Measurements from ENCODE around the gene YTHDC2.

YTHDC2 gene

DNA sequence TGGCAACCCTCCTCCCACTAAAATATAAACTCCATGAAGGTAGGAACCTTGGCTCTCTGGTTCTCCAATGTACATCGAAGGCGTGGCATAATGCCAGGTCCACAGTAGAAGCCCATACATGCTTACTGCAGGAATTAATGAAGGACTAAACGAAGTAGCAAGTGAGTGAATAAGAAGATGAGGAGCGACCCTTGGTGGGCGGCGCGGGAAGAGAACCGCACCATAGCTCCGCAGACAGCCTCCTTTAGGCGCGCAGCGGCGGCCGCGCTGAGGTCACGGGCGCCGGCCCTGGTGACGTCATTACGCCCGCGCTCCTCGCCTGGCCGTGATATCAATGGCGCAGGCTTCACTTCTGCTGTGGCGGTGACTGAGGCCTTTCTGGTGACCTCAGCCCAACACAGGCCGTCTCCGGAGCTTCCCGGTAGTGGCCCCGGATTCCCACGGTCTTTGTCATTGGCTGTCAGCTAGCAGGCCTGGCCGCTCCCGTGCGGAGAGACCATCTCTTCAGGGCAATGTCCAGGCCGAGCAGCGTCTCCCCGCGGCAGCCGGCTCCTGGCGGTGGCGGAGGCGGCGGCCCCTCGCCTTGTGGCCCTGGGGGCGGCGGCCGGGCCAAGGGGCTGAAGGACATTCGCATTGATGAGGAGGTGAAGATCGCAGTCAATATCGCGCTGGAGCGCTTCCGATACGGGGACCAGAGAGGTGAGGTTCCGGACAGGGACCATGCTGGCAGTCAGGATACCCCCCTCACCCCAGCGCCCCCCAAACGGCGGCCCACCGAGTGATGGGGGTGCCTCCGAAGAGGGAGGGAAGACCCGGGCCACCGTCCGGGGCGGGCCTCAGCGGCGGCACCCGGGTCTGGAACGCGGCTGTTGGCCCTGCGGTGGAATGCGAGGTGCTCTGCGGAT is at the start of gene YTHDC2:
YTHDC2 (plus strand) TSS at position 311 of the 905 bp plus-strand sequence; CDS start at position 513, 202 bp downstream.
- DNase-seq: peak; percentile 76

DNA sequence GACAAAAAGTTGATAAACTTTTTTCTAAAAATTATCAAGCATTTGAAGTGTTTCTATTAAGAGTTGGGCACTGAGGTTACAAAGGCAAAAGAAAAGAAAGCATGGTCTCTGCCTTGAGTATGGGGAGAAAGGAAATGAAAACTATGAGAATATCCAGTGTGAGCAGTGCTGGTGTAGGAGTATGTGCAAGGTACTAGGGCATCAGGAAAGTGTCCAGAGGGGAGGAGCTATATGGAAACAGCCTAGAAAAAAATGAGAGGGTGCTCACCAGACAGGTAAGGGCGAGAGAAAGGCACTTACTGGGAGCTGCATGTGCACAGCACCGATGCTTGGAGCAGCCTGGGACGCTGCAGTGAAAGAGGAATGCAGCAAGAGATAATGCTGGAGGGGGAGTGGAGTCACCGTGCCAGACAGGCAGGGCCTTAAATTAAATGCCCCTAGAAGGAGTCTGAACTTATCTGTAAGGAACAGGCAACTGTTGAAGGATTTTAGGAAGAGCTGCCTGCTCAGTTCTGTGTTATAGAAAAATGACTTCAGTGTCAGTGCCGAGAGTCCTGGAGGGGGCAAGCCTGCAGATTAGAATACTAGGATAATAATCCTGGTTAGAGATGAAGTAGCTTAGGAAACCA is 39.3 kb upstream of the YTHDC2 start:
- DNase-seq: no peak

DNA sequence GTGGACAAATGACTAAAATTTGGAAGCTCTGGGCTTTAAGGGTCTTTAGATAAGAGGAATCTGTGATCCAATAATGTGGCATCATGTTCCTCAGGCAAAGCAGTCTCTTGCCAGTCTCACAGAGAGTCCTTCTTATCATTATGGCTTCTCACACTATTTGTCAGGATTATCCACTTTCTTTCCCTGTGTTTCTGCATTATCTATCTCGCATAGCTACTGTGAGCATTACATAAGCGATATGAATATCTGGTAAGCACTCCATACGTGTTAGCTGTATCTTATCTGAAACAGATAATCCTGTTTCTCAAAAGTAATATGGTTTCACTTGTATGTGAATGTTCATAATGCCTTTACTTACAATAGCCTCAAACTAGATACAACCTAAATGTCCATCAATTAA is 34.8 kb upstream of the YTHDC2 start:
- DNase-seq: no peak

DNA sequence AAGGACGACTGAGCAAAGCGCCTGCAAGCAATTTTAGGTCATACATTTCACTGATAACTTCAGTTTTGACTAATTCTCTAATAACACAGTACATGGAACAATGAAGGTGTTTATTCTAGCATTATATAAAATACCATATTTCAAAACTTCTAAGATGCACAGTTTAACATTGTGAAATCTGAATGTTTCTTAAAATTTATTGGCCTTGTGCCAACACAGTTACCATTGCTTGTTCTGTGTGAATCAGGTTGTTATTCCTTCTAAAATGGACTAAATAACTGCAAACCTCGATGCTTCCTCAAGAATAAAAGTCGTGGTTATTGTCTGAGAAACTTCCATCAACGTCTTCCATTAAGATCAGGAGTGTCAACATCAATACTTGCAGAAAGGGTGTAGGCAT is 33.3 kb upstream of the YTHDC2 start:
- DNase-seq: no peak

DNA sequence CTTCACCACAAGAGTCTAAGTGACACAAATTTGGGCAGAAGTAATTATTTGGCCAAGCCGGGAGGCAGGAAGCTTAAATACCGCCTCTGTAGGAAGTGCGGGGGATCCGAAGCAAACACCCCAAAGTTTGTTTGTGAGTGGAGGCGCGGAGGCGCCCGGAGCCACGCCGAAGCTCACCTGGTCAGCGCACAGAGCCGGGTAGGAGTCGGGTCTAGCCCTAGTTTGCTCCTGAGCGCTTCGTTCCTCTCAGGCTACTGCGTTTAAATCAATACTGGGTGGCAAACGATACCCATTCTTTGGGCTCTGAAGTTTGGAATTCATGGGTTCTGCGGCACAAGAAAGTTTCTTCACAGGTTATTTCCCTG is 26.1 kb upstream of the YTHDC2 start:
- DNase-seq: no peak

DNA sequence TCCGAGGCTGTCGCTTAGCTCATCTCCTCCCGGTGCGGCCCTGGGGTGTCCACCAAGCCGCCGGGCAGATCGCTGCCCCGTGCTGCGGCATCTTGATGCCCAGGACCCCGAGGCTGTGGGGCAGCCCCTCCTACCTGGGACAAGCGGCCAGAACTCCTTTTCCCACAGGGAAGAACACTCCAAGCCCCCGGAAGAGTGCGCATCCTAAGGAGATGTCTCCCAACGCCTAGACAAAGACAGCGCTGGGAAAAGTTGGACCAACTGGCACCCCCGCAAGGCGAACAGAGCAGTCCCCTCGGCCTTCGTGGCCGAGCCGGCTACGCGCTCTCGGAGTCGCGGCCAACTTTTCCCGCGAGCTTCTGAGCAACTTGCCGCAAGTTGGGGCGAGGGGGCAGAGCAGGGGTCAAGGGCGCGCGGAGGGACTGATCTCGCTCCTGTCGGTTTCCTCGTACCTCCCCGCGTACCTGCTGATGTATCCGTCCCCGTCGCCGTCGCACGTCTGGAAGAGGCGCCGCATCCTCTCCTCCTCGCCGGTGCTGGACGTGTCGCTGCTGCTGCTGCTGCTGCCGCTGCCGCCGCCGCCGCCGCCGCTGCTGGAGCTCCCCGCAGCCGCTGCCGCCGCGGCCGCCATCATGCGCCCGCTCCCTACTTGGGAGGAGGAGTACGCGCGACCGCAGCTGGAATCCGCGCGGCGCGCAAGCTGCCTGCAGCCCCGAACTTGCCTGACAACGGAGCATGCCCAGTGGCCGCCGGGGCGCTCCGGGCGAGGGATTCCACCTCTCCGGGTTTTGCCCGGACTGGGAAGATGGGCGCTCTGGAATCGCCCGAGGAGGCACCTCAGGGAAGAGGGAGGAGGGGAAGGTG is 25.5 kb upstream of the YTHDC2 start, which contains the start of gene MCC:
MCC (minus strand) TSS at position 673 of the 864 bp plus-strand sequence.
- DNase-seq: peak; percentile 80

DNA sequence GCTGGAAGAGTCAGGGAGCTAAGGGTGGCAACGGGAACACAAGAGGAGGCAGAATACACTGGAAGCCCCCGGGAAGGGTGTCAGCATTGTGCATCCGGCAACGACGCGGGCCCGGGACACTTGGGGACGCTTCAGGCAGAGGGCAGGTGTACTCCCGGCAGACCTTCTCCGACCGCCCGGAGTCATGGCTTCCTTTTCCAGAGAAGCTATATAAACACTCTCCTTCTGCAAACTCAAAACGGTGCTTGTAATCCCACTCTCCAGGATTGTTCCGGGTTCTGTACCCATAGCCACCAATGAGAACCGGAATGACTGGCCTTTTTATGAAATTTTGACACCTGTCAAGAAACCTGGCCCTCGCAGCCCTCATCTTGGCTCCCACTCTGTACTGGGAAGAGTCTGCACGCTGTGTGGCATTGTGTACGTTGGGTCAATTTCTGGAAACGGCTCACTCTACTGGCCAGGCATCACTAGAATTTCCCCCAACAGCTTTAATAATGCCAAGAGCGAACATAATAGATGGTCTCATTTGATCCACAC is 24.8 kb upstream of the YTHDC2 start:
- peak; percentile 54 for DNase-seq

DNA sequence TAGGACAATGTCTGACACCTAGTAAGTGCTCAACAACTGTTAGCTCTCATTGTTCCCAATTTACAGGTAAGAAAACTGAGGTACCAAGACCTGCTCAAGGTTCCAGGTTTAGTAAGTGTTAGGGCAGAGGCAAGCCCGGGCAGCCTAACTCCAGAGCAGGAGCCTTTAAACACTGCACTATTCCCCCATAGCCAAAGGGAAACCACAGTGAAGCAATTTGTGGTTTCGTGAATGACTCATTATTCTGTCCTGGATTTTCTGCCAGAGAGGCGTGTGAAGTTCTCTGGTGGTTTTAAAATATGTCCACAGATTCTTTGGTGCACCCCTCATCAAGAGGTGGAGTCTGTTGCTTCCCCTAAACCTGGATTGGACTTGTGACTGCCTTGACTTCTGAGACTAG is 24.2 kb upstream of the YTHDC2 start:
- DNase-seq: no peak

DNA sequence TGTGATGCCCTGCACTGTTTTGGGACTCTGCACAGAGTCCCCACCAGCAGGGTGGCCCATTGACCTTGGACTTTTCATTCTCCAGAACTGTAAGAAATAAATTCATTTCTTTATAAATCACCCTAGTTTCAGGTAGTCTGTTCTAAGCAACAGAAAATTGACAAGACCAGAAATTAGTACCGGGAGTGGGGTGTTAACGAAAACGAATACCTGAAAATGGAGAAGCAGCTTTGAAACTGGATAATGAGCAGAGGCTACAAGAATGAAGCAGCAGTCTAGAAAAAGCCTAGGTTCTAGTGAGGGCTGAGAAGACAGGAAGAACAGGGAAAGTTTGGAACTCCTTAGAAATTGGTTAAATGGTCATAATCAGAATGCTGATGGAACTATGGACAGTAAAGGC is 23.2 kb upstream of the YTHDC2 start:
- DNase-seq: no peak

DNA sequence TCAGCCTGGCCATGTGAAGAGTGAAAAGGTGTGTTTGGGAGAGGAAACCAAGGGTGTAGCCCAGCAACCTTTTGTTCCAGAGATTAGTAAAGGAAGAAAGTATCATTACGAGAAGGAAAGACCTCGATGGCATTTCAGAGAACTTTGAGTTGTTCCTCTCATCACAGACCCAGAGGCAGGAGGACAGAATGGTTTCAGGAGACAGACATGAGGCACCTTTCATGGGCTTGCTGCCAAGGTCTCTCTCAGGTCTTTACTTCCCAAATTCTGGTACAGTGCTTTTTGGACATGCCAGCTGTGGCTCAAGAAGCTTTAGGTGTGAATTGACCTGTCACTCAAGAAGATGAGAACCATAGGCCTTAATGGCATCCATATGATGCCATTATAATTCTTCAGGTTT is 22.5 kb upstream of the YTHDC2 start:
- DNase-seq: no peak

DNA sequence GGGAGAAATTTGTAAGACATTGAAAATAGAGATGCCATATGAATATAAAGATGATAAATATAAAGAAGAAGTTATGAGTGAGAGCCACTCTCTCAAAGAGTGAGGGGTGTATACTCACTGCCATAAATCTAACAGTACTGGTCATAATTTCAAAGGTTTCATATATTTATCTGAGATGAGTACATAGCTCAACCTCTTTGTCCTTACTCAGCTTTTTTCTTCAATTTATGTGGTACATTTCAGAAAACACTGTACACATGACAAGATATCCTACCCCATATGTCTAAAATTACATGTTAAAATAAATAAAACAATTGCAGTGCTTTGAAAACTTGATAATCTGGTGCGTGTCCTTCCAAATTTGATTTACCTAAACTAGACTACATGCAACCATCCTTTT is 20.0 kb upstream of the YTHDC2 start:
- no peak for DNase-seq

DNA sequence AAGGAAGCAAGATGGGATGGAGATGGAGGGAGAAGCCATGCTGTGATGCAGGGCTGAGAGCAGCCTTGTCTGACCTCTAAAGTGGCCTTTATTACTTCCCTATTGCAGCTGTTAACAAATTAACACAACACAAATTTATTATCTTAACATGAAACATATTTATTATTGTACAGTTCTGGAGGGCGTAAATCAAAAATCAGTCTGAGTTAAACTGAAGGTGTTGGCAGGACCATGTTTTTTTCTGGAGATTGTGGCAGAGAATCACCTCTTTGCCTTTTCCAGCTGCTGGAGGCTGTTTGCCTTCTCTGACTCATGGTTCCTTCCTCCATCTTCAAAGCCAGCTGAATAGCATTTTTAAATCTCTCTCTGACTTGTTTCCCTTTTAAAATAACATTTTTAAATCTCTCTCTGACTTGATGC is 18.1 kb upstream of the YTHDC2 start:
- DNase-seq: no peak

DNA sequence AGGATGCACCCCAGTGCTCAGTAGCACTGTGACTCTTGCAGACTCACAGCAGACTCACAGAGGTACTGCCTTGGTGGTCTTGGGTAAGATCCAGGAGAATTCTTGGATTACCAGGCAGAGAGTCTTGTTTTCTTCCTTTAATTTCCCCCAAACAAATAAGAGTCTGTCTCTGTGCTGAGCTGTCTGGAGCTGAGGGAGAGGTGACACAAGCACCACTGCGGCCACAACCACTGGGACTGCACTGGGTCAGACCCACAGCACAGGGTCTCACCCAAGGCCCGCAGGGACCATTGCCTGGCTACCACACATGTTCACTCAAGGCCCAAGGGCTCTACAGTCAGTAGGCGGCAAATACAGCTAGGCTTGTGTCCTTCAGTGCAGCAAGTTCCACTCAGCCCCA is 11.4 kb upstream of the YTHDC2 start:
- no peak for DNase-seq

DNA sequence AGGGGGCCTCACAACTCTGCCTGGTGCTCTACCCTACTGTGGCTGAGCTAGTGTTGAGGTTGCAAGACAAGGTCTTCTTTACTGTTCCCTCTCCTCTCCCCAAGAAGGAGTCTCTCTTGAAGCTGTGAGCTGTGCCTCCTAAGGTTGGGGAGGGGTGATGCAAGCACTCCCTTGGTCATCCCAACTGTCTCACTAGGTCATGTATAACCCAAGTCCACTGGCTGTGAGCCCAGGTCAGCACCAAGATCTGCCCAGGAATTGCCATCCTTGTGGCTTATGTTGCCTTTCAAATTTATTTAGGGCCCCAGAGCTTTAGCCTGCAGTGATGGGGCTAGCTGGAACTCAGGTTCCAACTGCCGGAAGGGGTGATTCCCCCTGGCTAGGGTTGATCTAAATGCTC is 10.3 kb upstream of the YTHDC2 start:
- no peak for DNase-seq

DNA sequence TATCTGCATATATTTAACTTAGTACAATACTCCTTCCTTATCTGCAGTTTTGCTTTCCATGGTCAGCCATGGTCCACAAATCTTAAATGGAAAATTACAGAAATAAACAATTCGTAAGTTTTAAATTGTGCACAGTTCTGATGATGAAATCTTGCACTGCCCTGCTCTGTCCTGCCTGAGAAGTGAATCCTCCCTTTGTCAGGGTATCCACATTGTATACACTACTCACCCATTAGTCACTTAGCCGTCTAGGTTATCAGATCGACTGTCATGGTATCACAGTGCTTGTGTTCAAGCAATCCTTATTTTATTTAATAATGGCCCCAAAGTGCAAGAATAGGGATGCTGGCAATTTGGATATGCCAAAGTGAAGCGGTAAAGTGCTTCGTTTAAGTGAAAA is 8.3 kb upstream of the YTHDC2 start:
- no peak for DNase-seq

DNA sequence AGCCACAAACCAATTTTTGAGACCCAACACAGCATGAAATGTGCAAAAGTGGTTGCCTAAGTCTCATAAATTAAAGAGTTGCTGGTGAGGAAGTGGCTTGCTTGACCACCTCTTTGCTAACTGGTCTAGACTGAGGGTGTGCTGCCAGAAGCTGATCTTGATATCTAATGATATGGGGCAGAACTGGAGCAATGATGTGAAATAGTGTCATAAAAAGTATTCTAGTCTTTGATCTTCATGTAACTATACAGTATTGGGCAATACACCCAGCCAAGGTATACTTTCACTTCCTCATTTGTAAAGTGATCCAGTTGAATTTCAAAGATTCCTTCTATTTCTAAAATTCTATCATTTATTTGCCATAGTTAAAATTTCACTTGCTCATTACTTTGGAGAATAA is 5.9 kb upstream of the YTHDC2 start:
- DNase-seq: no peak

DNA sequence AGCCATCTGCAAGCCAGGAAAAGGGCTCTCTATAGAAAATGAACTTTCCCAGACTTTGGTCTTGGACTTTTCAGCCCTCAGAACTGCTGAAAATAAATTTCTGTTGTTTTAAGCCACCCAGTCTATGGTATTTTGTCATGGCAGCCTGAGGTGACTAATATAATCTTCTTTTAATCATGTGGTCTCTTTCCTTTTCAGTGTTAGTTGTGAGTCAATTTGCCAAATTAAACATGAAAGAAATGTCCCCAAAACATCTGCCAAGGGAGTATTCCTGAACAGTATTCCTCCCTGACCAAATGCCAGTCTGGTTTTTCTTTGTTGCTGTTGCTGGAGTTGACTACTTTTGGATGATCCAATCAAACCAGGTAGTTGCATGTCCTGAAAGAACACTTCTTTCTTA is 4.7 kb upstream of the YTHDC2 start:
- no peak for DNase-seq

DNA sequence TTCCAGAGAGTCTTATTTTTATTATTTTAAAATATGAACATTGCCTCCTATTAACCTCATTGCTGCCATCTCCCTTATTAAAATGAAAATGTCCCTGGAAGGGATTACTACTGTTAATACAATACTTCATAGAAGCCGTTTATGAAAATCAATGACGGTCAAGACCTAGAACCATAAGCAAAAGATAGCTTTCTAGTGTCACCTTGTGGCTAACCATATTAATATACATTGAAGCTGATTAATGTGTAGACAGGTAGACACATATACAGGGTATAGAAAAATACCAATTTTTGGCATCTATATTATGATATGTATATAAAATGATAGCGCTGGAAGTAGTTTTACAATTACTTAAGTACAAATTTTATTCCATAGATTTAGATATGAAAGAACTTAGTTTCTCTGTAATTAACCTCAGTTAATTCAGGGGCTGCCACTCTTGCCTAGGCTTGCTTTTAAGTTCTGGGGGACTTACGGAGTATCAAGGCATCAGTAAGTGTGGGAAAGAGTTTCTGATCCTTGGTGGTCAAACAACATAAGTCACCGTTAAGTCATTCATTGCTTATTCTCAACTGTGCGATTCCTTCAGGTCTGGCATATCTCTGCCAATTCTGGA is 2.5 kb upstream of the YTHDC2 start:
- peak; percentile 39 for DNase-seq

DNA sequence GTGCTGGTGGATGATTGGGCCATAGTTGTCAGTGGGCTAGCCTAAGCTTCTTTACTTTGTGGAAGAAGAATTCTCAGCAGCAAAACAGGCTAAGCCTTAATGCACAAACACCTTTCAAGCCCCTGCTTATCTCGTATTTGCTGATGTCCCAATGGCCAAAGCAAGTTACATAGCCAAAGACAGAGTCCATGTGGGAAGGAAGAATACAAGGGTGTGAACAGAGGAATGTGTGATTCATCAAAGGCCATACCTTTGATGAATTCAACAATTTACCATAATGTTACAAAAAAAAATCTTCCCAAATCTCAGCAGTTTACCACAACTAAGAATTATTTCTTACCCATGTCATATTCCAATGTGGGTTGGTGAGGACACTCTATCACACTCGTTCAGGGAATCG is 1.2 kb upstream of the YTHDC2 start:
- DNase-seq: no peak

DNA sequence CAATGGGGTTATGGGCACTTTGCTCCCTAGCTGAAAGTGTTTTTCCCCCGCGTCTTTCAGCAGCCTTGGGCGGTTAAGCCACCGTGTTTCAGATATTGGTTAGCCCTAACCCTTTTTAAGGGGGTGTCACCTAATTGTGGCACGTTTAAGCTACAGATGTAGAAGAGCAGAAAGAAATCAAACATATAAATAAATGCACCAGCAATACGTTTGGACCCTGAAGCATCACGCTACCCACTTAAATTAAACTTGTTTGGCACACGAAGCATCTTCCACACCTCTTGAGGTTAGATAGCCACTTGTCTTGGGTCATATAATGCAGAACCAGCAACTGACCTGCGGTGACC is 768 bp downstream of the YTHDC2 start:
- DNase-seq: no peak

DNA sequence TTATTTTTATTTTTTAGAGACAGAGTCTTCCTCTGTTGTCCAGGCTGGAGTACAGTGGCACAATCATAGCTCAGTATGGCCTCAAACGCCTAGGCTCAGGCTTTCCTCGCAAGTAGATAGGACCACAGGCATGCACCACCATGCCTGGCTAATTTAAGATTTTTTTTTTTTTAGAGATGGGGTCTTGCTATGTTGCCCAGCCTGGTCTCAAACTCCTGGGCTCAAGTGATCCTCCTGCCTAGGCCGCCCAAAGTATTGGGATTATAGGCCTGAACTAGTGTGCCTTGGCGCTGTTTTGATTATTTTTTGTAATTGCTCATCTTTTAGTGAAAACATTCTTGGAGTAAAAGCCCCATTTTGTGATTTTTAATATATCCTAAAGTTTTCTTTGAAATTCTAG is 5.4 kb downstream of the YTHDC2 start:
- no peak for DNase-seq

DNA sequence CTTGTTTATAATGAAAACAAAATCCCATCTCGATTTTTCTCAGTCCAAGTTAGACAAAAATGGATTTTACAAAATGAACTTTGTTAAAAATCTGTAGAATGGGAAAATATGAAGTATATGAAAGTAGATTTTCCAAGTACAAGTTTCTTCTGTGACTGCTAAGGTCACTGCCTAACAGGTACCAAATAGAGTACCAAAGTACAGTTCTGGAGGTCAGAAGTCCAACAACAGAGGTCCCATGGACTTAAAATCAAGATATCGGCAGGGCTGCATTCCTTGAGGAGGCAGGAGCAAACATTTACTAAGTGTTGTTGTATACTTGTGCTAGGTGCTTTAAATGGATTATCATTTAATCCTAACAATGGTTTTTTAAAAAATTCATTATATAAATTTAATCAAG is 5.9 kb downstream of the YTHDC2 start:
- DNase-seq: no peak

DNA sequence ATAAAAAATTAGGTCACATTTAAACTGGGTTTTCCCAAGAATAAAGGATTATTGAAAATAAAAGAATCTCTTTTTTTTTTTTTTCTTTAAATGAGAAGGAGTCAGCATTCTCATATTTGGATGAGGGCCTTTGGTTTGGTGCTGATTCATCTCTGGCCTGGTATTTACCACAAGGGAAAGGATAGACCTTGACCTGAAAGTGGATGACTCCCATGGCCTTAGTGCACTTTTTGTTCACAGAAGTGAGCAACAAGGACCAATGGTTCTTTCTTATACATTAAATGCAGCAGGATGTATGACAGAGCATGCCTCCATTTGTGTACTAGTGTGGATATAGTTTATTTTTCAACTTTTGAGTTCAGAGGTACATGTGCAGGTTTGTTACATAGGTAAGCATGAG is 6.9 kb downstream of the YTHDC2 start:
- DNase-seq: no peak

Data from NCI-H2171 treated with DMSO at 0.1 percent for 48 hours (cell line).